GM12892 (cell line): Measurements from ENCODE around the gene TRIO.

Source experiments
- POLR2A ChIP-seq: IDR thresholded peaks from 2 replicates; pipeline ENCODE4 v1.6.1; 2011; ENCODE audit warnings: low read depth, low read length, control low read depth
- POLR2AphosphoS5 ChIP-seq: IDR thresholded peaks from 2 replicates; pipeline ENCODE4 v1.6.1; 2011; ENCODE audit warnings: low read depth, low read length, control low read depth
- TAF1 ChIP-seq: IDR thresholded peaks from 2 replicates; pipeline ENCODE4 v1.6.1; 2011; ENCODE audit warnings: low read depth, mild to moderate bottlenecking, control low read depth, low read length, borderline replicate concordance

DNA sequence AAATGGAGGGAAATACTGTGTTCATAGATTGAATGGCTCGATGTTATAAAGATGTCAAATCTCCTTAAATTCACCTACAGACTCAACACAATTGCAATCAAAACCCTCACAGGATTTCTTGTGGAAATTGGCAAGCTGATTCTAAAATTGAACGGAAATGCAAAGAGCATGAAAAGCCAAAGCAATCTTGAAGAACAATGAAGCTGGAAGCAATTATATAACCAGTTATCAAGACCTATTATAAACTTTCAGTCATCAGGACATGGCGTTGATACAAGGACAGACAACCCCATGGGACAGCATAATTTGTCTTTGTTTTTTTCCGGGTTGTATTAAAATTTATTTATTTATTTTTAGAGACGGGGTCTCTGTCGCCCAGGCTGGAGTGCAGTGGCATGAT is 385.0 kb downstream of the TRIO start:
- TF ChIP-seq POLR2A (no peak), TAF1 (no peak), POLR2AphosphoS5 (no peak)
